NK-92 treated with Interleukin-12 subunit alpha and Interleukin-12 subunit beta, amount 100 ng/mL, for 24 hours (cell line): ENCODE results near the gene CFAP298.
"Not testable (repeated sequence)": the region's sequence is repeated elsewhere in the genome, so short reads cannot be mapped to it uniquely, and the experiment has no call there.

Experiments
- DNase-seq: peaks from one replicate; lab custom pipeline; 2025; lab: John Stamatoyannopoulos, UW

The CFAP298 gene

DNA sequence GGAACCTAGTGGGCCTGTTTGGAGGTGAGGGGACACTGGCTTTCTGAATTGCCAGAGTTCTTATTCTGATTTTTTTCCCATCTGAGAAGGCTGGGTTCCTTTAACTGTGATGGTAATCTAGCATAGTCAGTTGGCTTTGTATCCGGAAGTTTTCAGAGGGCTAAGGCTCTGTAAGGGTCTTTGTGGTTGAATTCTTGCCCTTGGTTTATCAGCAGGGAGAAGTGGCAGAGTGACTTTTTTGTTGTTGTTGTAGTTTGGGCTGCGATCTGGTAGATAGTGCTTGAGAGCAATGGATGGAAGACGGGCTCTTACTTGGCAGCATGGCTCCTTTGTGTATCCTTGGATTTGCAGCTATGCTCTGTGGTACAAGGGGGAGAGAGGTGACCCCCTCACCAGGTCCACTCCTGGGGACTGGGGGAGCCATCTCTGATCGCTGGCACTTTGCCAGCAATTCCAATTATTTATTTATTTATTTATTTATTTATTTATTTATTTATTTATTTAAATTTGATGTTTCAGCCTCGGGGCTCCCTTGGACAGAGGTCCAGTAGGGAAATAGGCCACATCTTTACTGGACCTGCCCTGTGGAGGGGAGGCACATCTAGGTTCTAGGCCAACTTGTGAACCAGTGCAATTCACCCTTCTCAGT is 45.3 kb downstream of the CFAP298 start:
- no peak for DNase-seq

DNA sequence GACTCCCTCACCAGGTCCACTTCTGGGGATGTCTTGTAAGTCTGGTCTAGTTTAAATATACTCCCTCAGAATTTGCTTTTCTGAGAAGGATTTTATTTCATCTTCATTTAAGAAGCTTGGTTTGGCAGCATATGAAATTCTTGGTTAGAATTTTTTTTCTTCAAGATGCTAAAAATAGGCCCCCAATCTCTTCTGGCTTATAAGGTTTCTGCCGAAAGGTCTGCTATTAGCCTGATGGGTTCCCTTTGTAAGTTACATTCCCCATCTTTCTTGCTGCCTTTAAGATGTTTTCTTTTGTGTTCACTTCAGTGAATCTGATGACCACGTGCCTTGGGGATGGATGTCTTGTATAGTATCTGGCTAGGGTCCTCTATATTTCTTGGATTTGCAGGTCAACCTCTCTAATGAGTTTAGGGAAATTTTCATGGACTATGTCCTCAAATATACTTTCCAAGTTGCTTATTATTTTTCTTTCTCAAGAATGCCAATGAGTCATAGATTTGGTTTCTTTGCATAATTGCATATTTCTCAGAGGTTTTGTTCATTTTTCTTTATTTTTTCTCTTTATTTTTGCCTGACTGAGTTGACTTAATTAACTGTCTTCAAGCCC is 46.2 kb downstream of the CFAP298 start:
- no peak for DNase-seq

DNA sequence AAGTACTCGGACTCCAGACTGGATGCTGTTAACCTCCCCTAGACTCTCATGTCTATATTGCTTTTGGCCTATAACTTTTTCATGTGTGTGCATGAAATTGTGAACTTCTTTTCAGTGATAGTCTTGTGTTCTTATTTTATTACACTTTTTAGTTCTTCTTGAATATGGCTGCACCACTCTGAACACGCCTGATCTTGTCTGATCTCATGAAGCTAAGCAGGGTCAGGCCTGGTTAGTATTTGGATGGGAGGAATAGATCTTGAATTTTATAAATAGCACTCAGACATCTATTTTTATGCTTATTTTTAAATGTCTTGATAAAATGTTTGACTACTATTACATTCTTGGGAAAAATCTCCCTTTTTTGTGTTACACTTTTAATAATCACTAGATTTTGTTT is 49.3 kb downstream of the CFAP298 start:
- no peak for DNase-seq

GRCh38 chr21:32562426-32562825 is 49.8 kb downstream of the CFAP298 start:
- DNase-seq: no peak

DNA sequence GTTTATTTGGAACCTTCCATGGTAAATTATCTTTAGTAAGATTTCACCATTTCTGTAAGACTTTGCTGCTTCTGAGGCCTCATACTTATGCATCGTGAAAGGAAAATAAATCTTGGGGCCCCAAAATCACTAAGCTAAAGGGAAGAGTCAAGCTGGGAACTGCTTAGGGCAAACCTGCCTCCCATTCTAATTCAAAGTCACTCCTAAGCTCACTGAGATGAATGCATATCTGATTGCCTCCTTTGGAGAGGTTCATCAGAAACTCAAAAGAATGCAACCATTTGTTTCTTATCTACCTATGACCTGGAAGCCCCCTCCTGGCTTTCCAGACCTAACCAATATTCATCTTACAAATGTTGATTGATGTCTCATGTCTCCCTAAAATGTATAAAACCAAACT is 50.7 kb downstream of the CFAP298 start:
- DNase-seq: not testable (repeated sequence)

- no peak for DNase-seq
Measured at GRCh38 chr21:32560896-32561295, 51.3 kb downstream of the CFAP298 start.

DNA sequence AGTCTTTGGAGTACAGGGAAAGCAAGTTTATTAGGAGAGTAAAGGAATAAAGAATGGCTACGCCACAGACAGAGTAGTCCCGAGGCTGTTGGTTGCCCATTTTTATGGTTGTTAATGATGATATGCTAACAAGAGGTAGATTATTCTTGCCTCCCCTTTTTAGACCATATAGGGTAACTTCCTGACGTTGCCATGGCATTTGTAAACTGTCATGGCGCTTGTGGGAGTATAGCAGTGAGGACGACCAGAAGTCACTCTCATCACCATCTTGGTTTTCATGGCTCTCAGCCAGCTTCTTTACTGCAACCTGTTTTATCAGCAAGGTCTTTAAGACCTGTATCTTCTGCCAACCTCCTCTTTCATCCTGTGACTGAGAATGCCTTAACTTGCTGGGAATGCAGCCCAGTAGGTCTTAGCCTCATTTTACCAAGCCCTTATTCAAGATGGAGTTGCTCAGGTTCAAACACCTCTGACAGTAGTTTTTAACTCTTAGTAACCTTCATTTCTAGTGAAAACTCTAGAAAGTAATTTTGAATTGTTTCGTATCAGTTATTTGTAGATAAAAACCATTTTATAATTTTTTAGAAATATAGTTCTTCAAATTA is 53.1 kb downstream of the CFAP298 start:
- DNase-seq: no peak

- DNase-seq: no peak
Measured at GRCh38 chr21:32558106-32558505, 54.1 kb downstream of the CFAP298 start.

GRCh38 chr21:32554832-32555638 is 57.1 kb downstream of the CFAP298 start:
- DNase-seq: no peak

DNA sequence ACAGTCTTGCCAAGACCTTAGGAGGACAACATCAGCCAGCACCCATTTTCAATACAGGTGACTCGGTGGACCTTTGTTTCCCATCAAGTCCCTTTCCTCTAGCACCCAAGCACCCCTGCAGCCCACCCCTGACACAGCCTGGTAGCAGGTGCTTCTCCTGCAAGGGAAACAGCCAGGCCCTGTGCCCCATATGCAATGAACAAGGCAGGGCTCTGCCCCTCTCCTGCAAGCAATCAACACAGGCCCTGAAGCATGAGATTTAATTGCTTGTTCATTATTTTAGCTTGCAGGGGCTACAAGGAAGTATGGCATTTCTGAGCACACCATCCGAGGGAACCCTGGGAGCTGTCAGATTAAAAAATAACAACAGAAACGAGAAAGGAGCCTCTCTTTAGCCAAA is 62.3 kb downstream of the CFAP298 start:
- DNase-seq: no peak

- DNase-seq: no peak
Measured at GRCh38 chr21:32549440-32549839, 62.7 kb downstream of the CFAP298 start.
